ENCODE measurements around the gene ADCK1. TPM values are rescaled to one million over a fixed set of nuclear protein-coding genes. Genes with fewer than 3 reads are reported as not detected.

ADCK1 gene
- total and polyA plus RNA-seq, 2 donors (not counting 3 experiments of a cell fraction or from before 2014, with no cell fraction given): 4.2 to 6.9 TPM

GRCh38 chr14:77809011-77809410 lies 9.1 kb downstream of the ADCK1 start:
- intact Hi-C loops (cut with micrococcal nuclease): no loop called here
- POLR2A ChIA-PET: no interaction called here
- no TSS peak for BruUV-seq (replicated peaks)

More at GRCh38 chr14:77809011-77809410, 9.1 kb downstream of the ADCK1 start:
- H3K27me3 ChIP-seq (ENCODE audit: control insufficient read depth in 2 of 2, insufficient read depth in 2 of 2, low read length in 2 of 2): no peaks in the 10 kb centered on the region
- H3K36me3 ChIP-seq (ENCODE audit: control insufficient read depth in 2 of 2, extremely low read depth in 1 of 2, insufficient read depth in 2 of 2, low read length in 2 of 2): no peaks in the 10 kb centered on the region
- H3K4me2 ChIP-seq (ENCODE audit: insufficient read depth, low read length): no peak overlapping the region
- H3K79me2 ChIP-seq (ENCODE audit: control insufficient read depth, insufficient read depth, low read length): no peaks in the 10 kb centered on the region
- no peaks in the 10 kb centered on the region for H4K20me1 ChIP-seq (replicated peaks; ENCODE audit: control insufficient read depth, extremely low read depth, insufficient read depth, low read length)
- H3K4me3 ChIP-seq (replicated peaks in 1 of 3; ENCODE audit: insufficient read depth in 1 of 3, low read depth in 1 of 3, low read length in 3 of 3): no peak overlapping the region
- FAIRE-seq (no peak), DNase-seq (ENCODE audit: low read depth, low spot score) (no peak)
- H3K4me1 ChIP-seq (ENCODE audit: control insufficient read depth, extremely low read depth, insufficient read depth, low read length): no peaks in the 10 kb centered on the region
- H3K27ac ChIP-seq (ENCODE audit: insufficient read depth, low read depth, low read length): no peak overlapping the region
- H3K9me1 ChIP-seq (replicated peaks; ENCODE audit: control insufficient read depth, extremely low read depth, insufficient read depth, low read length): no peaks in the 10 kb centered on the region
- H3K9ac ChIP-seq (replicated peaks; ENCODE audit: extremely low read depth, insufficient read depth, low read length): no peak overlapping the region
- dilution Hi-C loops (cut with MboI; ENCODE audit: extremely low pct_ligation_motif_present, low sequenced_read_pairs): no loop called here
- TF ChIP-seq MAX (IDR thresholded peaks at IDR 0.05; ENCODE audit: insufficient read depth, insufficient read length): no peak
- no peak for TF ChIP-seq FOS (IDR thresholded peaks at IDR 0.05; ENCODE audit: borderline replicate concordance, insufficient read depth, low read length)
- no peak for TF ChIP-seq CTCF (IDR thresholded peaks at IDR 0.05; ENCODE audit: extremely low read depth in 1 of 2, insufficient read depth in 1 of 2, low read depth in 1 of 2, low read length in 2 of 2)
- no peak for TF ChIP-seq EZH2 (IDR thresholded peaks at IDR 0.05; ENCODE audit: borderline replicate concordance, low read depth, low read length, severe bottlenecking)
- TF ChIP-seq POLR2AphosphoS5 (IDR thresholded peaks at IDR 0.05; ENCODE audit: insufficient read depth, low read depth, low read length): no peak
- TF ChIP-seq MYC (IDR thresholded peaks at IDR 0.05; ENCODE audit: low read depth, low read length): no peak
- TF ChIP-seq JUN (IDR thresholded peaks at IDR 0.05; ENCODE audit: borderline replicate concordance, insufficient read depth, insufficient read length, low read depth): no peak
- no peak for TF ChIP-seq POLR2A (IDR thresholded peaks at IDR 0.05; ENCODE audit: low read depth, low read length)
- TF ChIP-seq GATA2 (IDR thresholded peaks at IDR 0.05; ENCODE audit: insufficient read depth, insufficient read length, low read depth, low read length): no peak
- no peaks in the 10 kb centered on the region for H3K9me3 ChIP-seq (replicated peaks; ENCODE audit: control insufficient read depth, insufficient read depth, low read length)
- no peak overlapping the region for H2AFZ ChIP-seq (ENCODE audit: low read depth, low read length)
- CTCF ChIA-PET: no interaction called here
